GM20431 (cell line): ENCODE data around the gene TMEM236.
"Not testable (repeated sequence)": the region's sequence is repeated elsewhere in the genome, so short reads cannot be mapped to it uniquely, and the experiment has no call there.

Source experiments
- in situ Hi-C: fragments of 300-500 bp; cut with MseI, MboI; formaldehyde crosslinking; loops from one replicate; pipeline ENCODE4 v1.15.0; 2020; ENCODE audit warnings: low sequenced_read_pairs; ENCODE audit not compliant: unreplicated experiment

TMEM236 gene, protein sequence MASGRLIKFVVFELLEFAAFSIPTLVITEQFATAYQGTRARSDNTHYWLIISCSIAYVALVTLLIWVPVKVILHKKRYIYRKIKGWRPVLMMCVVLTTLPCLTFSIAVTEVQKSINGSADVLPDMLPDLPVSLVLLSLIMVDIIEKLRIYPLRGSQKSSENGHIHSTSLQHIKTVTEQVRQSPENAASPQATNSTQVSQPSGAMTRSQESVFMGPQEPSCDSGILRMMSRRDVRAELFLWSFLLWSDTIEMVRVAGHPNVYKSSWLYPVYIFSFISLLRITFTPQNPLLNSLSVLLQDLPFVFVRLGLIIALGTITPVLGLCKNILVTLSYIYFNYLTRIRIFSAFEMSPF

DNA sequence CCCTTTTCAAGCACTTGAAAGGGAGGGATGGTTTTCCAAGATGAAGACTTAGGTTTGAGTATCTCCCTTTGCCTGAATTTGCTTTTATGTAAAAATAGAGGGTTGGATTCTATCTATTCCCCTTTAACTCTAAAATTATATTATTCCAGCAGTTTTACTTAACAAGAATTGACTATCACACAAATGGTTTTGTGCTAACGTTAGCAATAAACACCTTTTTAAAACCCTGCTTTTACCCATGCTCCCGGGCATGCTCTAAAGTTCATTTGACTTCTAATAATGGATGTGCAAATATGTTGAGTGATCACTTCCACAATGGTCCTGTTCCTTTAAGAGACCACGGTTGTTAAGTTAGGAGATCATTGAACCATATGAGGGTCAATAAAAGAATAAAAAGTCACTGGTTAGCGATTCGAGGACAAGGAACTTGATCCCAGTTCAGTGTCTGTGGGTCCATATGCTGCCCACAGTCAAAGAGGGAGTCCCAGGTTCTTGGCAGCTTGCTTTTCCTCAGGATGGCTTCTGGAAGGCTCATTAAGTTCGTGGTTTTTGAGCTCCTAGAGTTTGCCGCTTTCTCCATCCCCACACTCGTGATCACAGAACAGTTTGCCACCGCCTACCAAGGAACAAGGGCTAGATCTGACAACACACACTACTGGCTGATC lies at the start of gene TMEM236:
Gene TMEM236 (plus strand): TSS at position 421 of the 665 bp plus-strand sequence. CDS start 95 bp downstream, at position 516.
- in situ Hi-C loops = no loop called here

DNA sequence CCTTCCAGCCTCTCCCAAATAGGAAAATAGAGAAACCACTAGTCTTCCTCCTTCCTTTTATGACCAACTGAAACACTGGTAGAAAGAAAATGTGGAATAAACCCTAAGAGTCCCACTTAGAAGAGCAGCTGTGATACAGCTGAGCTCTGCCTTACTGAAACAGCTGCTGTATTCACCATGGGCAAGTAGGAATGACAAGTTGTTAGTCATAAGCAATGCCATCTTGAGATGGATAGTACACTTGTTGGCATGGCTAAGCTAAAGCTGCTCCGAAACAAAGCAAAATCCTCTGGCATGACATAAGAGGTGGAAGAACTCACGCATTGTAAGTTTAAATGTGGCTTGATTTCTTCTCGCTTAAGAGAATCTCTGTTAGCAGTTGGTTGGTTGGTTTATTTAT lies 48.3 kb upstream of the TMEM236 start:
- in situ Hi-C loops = no loop called here

GRCh38 chr10:17708821-17709220 lies 43.2 kb upstream of the TMEM236 start:
- in situ Hi-C loops = no loop called here

- in situ Hi-C loops = no loop called here
These were observed 42.5 kb upstream of the TMEM236 start for GRCh38 chr10:17709492-17709891.

GRCh38 chr10:17710181-17710580 lies 41.8 kb upstream of the TMEM236 start:
- in situ Hi-C loops = no loop called here

GRCh38 chr10:17712053-17712452 lies 39.9 kb upstream of the TMEM236 start:
- in situ Hi-C loops = no loop called here

GRCh38 chr10:17712717-17713471 lies 39.1 kb upstream of the TMEM236 start:
- in situ Hi-C loops = no loop called here

DNA sequence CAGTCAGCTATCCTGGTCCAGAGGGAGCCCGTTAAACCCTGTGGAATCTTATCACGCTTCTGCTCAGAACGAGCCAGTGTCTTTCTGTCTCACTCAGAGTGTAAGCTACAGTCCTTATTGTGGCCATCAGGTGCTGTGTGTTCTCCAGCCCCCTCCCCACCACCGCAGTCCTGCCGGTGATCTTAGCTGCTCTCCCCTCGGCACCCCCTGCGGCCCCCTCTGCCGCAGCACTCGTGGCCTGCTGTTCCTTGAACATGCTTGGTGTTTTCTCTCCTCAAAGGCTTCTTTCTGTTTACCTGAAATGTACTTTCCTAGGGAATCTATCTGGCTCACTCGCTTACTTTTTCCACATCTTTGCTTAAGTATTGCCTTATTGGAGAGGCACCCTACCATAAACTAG lies 38.2 kb upstream of the TMEM236 start:
- in situ Hi-C loops = no loop called here

GRCh38 chr10:17716161-17716560 lies 35.8 kb upstream of the TMEM236 start:
- in situ Hi-C loops = no loop called here

- in situ Hi-C loops = not testable (repeated sequence)
These were observed 29.5 kb upstream of the TMEM236 start for GRCh38 chr10:17722317-17723014.

DNA sequence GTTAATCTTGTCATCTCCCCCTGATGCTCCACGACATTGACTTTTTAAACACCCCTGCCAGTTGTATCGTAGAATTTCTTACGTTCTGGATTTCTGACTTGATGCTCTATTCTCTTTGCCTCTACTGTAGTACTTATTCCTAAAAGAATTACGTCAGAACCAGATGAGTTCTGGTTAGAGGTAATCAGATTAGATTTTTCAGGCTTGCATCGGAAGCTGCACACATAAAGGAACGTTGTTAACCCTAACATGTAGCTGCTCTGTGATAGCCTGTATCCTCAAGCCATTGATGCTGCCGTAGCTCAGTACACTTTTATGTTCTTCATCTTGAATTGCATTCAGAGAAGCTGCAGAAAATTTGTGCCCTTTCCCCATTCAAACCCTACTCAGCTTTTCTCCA lies 26.3 kb upstream of the TMEM236 start:
- in situ Hi-C loops = no loop called here

DNA sequence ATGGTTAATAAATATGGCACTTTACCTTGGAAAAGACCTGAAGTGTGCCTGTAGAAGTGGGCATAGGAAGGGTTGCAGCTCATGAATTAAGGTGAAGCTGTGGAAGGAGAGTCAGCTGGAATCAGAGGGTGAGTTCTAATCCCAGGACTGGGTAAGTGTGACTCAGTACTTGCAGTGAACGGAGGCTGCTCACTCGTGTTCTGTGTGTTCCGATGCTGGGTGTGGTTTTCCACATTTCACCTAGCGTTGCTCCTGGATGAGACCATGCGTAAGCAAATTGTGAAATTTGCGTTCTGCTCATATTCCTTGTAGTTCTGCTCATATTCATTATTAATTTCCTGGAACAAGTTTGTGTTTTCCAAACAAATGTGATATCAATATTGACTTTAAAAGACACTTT lies 22.4 kb upstream of the TMEM236 start:
- in situ Hi-C loops = no loop called here

DNA sequence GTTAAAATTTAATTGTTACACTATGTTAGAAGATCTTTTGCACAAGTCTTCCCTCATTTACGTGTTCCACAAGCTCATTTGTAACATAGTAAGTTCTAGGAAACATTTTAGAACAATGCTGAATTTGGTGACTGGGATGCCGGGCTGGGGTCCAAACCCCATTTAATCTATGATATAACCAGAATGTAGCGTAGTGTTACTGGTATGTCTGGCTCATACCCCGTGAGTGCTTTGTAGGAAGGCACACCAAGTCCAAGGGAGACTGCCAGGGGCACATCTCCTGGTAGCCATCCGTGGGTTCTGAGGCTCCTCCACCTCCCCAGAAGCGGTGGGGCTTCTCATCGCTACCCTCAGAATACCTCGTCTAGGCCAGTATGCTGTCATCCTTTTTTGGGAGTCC lies 21.3 kb upstream of the TMEM236 start:
- in situ Hi-C loops = no loop called here

- in situ Hi-C loops = no loop called here
These were observed 20.5 kb upstream of the TMEM236 start for GRCh38 chr10:17731331-17732020.

GRCh38 chr10:17733620-17734019 lies 18.4 kb upstream of the TMEM236 start:
- in situ Hi-C loops = no loop called here

GRCh38 chr10:17734432-17735080 lies 17.4 kb upstream of the TMEM236 start:
- in situ Hi-C loops = no loop called here

DNA sequence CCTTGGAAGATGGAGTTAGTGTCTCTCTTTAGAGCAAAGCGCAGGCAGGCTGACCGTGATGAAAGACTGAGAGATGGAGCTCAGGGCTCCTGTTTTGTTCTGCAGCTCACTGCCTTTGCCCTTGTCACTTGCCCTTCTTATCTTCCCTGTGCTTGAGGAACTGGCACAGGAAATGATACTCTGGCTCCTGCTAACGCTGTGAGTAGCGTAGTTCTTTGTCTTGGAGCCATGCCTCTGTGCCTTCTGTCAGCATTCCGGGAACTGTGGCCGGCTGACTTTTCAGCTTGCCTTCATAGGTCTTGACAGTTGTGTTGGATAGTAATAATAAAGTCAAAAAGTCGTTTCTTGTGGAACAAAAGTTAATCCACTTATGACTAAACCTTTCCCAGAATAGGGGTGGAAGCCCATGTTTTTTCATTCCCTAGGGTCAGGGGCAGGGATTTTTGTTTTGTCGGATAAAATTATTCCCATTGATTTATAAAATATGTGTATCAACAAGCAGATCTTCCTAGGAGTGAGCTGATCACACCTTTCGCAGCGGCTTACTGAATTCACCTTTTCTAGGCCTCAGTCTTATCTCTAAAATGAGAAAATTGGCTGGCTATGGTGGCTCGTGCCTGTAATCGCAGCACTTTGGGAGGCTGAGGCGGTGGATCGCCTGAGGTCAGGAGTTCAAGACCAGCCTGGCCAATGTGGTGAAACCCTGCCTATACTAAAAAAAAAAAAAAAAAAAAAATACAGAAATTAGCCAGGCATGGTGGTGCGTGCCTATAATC lies 16.6 kb upstream of the TMEM236 start:
- in situ Hi-C loops = no loop called here

DNA sequence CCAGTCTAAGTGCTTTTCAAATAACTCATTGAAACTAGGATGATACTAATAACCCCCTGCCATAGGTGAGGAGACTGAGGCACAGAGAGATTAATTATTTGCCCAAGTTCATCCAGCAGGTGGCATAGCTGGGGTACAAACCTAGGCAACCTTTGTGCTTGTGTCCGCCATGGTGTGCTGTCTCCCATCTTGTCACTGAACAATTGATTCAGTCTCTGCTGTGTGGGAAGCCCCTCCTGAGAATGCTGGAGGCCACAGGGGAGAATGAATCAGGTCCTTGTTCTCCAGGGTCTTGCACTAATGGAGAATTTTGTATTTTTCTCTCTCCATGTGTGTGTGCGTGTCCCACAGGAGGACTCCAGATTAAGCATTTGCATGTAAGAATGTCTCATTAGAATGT lies 15.8 kb upstream of the TMEM236 start:
- in situ Hi-C loops = no loop called here
